Measurements from ENCODE around the gene LDLRAD2. TPM values are rescaled to one million over a fixed set of nuclear protein-coding genes. Genes with fewer than 3 reads are reported as not detected.

The LDLRAD2 gene
- total RNA-seq, 1 donor from 2014 or later, result not detected

GRCh38 chr1:21778405-21778727 lies 33.7 kb upstream of the LDLRAD2 start:
- DNase-seq (ENCODE audit: low read depth), result no peak
- no peaks in the 10 kb centered on the region for H3K27me3 ChIP-seq (ENCODE audit: control insufficient read depth, insufficient read depth, low read length)
- no peak for TF ChIP-seq CTCF (IDR thresholded peaks at IDR 0.05; ENCODE audit: insufficient read depth, low read length, severe bottlenecking)
- no peaks in the 10 kb centered on the region for H3K36me3 ChIP-seq (ENCODE audit: control insufficient read depth, insufficient read depth, low read length)
- H3K4me3 ChIP-seq (ENCODE audit: low read depth, low read length), result no peak overlapping the region
- FAIRE-seq, result no peak

- FAIRE-seq, result no peak
- TF ChIP-seq CTCF (IDR thresholded peaks at IDR 0.05; ENCODE audit: insufficient read depth, low read length, severe bottlenecking), result no peak
- no peak overlapping the region for H3K4me3 ChIP-seq (ENCODE audit: low read depth, low read length)
- no peaks in the 10 kb centered on the region for H3K36me3 ChIP-seq (ENCODE audit: control insufficient read depth, insufficient read depth, low read length)
- no peak for DNase-seq (ENCODE audit: low read depth)
- H3K27me3 ChIP-seq (ENCODE audit: control insufficient read depth, insufficient read depth, low read length), result no peaks in the 10 kb centered on the region
Observed at GRCh38 chr1:21779613-21780521, 32.2 kb upstream of the LDLRAD2 start.

GRCh38 chr1:21781815-21782348 lies 30.2 kb upstream of the LDLRAD2 start:
- H3K4me3 ChIP-seq (ENCODE audit: low read depth, low read length), result peak overlapping the region; percentile 68
- DNase-seq (ENCODE audit: low read depth) (peak; percentile 37), FAIRE-seq (no peak)
- H3K27me3 ChIP-seq (ENCODE audit: control insufficient read depth, insufficient read depth, low read length), result no peaks in the 10 kb centered on the region
- no peaks in the 10 kb centered on the region for H3K36me3 ChIP-seq (ENCODE audit: control insufficient read depth, insufficient read depth, low read length)
- TF ChIP-seq CTCF (IDR thresholded peaks at IDR 0.05; ENCODE audit: insufficient read depth, low read length, severe bottlenecking), result no peak

- peak; percentile 59 for DNase-seq (ENCODE audit: low read depth)
- no peaks in the 10 kb centered on the region for H3K27me3 ChIP-seq (ENCODE audit: control insufficient read depth, insufficient read depth, low read length)
- TF ChIP-seq CTCF (IDR thresholded peaks at IDR 0.05; ENCODE audit: insufficient read depth, low read length, severe bottlenecking), result peak; percentile 47
- no peaks in the 10 kb centered on the region for H3K36me3 ChIP-seq (ENCODE audit: control insufficient read depth, insufficient read depth, low read length)
- peak overlapping the region; percentile 68 for H3K4me3 ChIP-seq (ENCODE audit: low read depth, low read length)
- FAIRE-seq, result no peak
Observed at GRCh38 chr1:21782349-21782867, 29.7 kb upstream of the LDLRAD2 start.

GRCh38 chr1:21782868-21783678 lies 29.0 kb upstream of the LDLRAD2 start, which contains the start of gene USP48:
USP48 (minus strand) TSS chr1:21783149; CDS start chr1:21782957, 192 bp downstream.
- DNase-seq (ENCODE audit: low read depth), result peak; percentile 89
- peak within 1 kb of the TSS; percentile 68 for H3K4me3 ChIP-seq (ENCODE audit: low read depth, low read length)
- no peak for FAIRE-seq
- TF ChIP-seq CTCF (IDR thresholded peaks at IDR 0.05; ENCODE audit: insufficient read depth, low read length, severe bottlenecking), result no peak
- H3K27me3 ChIP-seq (ENCODE audit: control insufficient read depth, insufficient read depth, low read length), result no peaks in the 10 kb centered on the region
- no peaks in the 10 kb centered on the region for H3K36me3 ChIP-seq (ENCODE audit: control insufficient read depth, insufficient read depth, low read length)
